Measurements from ENCODE around the gene ZNF804B. TPM values are rescaled to one million over a fixed set of nuclear protein-coding genes. Genes with fewer than 3 reads are reported as not detected.

The ZNF804B gene
- total RNA-seq, 1 donor from 2014 or later: not detected

- Mint-ChIP-seq H3K9me3 (ENCODE audit: unreplicated experiment) (no peaks in the 10 kb centered on the region), H3K27ac (ENCODE audit: unreplicated experiment) (no peak overlapping the region), H3K4me3 (ENCODE audit: unreplicated experiment) (no peak overlapping the region), H3K36me3 (ENCODE audit: low read depth, unreplicated experiment) (no peaks in the 10 kb centered on the region), H3K4me1 (ENCODE audit: unreplicated experiment) (no peaks in the 10 kb centered on the region), H3K27me3 (ENCODE audit: unreplicated experiment) (no peaks in the 10 kb centered on the region)
- no peak for TF ChIP-seq CTCF (IDR thresholded peaks at IDR 0.05; ENCODE audit: unreplicated experiment)
- no peak for DNase-seq (ENCODE audit: low spot score)
These were observed 243.8 kb downstream of the ZNF804B start for GRCh38 chr7:89002981-89003956.

- Mint-ChIP-seq H3K4me1 (ENCODE audit: unreplicated experiment) (no peaks in the 10 kb centered on the region), H3K9me3 (ENCODE audit: unreplicated experiment) (peaks cover 9% of the 10 kb centered on the region), H3K4me3 (ENCODE audit: unreplicated experiment) (no peak overlapping the region), H3K27ac (ENCODE audit: unreplicated experiment) (no peak overlapping the region), H3K27me3 (ENCODE audit: unreplicated experiment) (no peaks in the 10 kb centered on the region), H3K36me3 (ENCODE audit: low read depth, unreplicated experiment) (no peaks in the 10 kb centered on the region)
- TF ChIP-seq CTCF (IDR thresholded peaks at IDR 0.05; ENCODE audit: unreplicated experiment): no peak
- DNase-seq (ENCODE audit: low spot score): no peak
These were observed 252.5 kb downstream of the ZNF804B start for GRCh38 chr7:89012016-89012415.

GRCh38 chr7:89017695-89018094 lies 258.2 kb downstream of the ZNF804B start:
- no peak for DNase-seq (ENCODE audit: low spot score)
- Mint-ChIP-seq H3K27ac (ENCODE audit: unreplicated experiment) (no peak overlapping the region), H3K4me1 (ENCODE audit: unreplicated experiment) (no peaks in the 10 kb centered on the region), H3K27me3 (ENCODE audit: unreplicated experiment) (peaks cover 1% of the 10 kb centered on the region), H3K9me3 (ENCODE audit: unreplicated experiment) (peaks cover 3% of the 10 kb centered on the region), H3K4me3 (ENCODE audit: unreplicated experiment) (no peak overlapping the region), H3K36me3 (ENCODE audit: low read depth, unreplicated experiment) (no peaks in the 10 kb centered on the region)
- TF ChIP-seq CTCF (IDR thresholded peaks at IDR 0.05; ENCODE audit: unreplicated experiment): no peak

GRCh38 chr7:89021741-89022140 lies 262.2 kb downstream of the ZNF804B start:
- DNase-seq (ENCODE audit: low spot score): no peak
- no peak overlapping the region for H3K4me3 Mint-ChIP-seq (ENCODE audit: unreplicated experiment)
- no peak overlapping the region for H3K27ac Mint-ChIP-seq (ENCODE audit: unreplicated experiment)
- TF ChIP-seq CTCF (IDR thresholded peaks at IDR 0.05; ENCODE audit: unreplicated experiment): no peak
- no peaks in the 10 kb centered on the region for H3K4me1 Mint-ChIP-seq (ENCODE audit: unreplicated experiment)
- H3K36me3 Mint-ChIP-seq (ENCODE audit: low read depth, unreplicated experiment): no peaks in the 10 kb centered on the region
- H3K9me3 Mint-ChIP-seq (ENCODE audit: unreplicated experiment): no peaks in the 10 kb centered on the region
- peaks cover 1% of the 10 kb centered on the region for H3K27me3 Mint-ChIP-seq (ENCODE audit: unreplicated experiment)

- Mint-ChIP-seq H3K27me3 (ENCODE audit: unreplicated experiment) (peaks cover 1% of the 10 kb centered on the region), H3K4me3 (ENCODE audit: unreplicated experiment) (no peak overlapping the region), H3K36me3 (ENCODE audit: low read depth, unreplicated experiment) (no peaks in the 10 kb centered on the region), H3K27ac (ENCODE audit: unreplicated experiment) (no peak overlapping the region), H3K9me3 (ENCODE audit: unreplicated experiment) (no peaks in the 10 kb centered on the region), H3K4me1 (ENCODE audit: unreplicated experiment) (no peaks in the 10 kb centered on the region)
- DNase-seq (ENCODE audit: low spot score): no peak
- no peak for TF ChIP-seq CTCF (IDR thresholded peaks at IDR 0.05; ENCODE audit: unreplicated experiment)
These were observed 263.7 kb downstream of the ZNF804B start for GRCh38 chr7:89023206-89023605.
